Panc1 (cell line): ENCODE results near the gene KRTAP10-6. TPM values are rescaled to one million over a fixed set of nuclear protein-coding genes. Genes with fewer than 3 reads are reported as not detected.
"Not testable (repeated sequence)": the region's sequence is repeated elsewhere in the genome, so short reads cannot be mapped to it uniquely, and the experiment has no call there.

Experiments used
- ATAC-seq: fragments of 200-7000 bp; cut with Tn5 transposase; 2 replicates; pipeline ENCODE4 v1.9.1; 2020; ENCODE audit warnings: mild to moderate bottlenecking, moderate library complexity
- BruUV-seq: library from RNA; stranded (reverse); fragments of 400-500 nt; replicated peaks from 2 replicates; lab custom pipeline; 2021; lab: Mats Ljungman, UMichigan
- CTCF ChIA-PET: fragments of 300-600 bp; sonication (Branson Sonifier 250); formaldehyde crosslinking; loops from one replicate; lab custom pipeline; 2022; ENCODE audit warnings: antibody characterized with exemption; lab: Charles Lee
- POLR2A ChIA-PET: fragments of 300-600 bp; sonication (Branson Sonifier 250); formaldehyde crosslinking; loops from one replicate; lab custom pipeline; 2022; ENCODE audit warnings: antibody characterized with exemption; lab: Charles Lee
- DNase-seq: peaks from one replicate; pipeline ENCODE4 v3.0.0-alpha.2; 2010; ENCODE audit warnings: low read depth, low spot score
- H3K27ac ChIP-seq: 2 replicates; pipeline ENCODE4 v1.5.1; 2011; ENCODE audit warnings: mild to moderate bottlenecking, low read length, inconsistent platforms
- H3K27me3 ChIP-seq: fragments of 200-500 bp; sonication (Bioruptor generic); 2 replicates; pipeline ENCODE4 v1.6.0; 2014; ENCODE audit warnings: low read length, inconsistent platforms; ENCODE audit not compliant: control insufficient read depth, insufficient read depth
- H3K36me3 ChIP-seq: fragments of 200-500 bp; sonication (Bioruptor generic); 2 replicates; pipeline ENCODE4 v1.5.1; 2014; ENCODE audit warnings: inconsistent platforms, mild to moderate bottlenecking, low read length, moderate library complexity; ENCODE audit not compliant: control insufficient read depth, insufficient read depth
- H3K4me1 ChIP-seq: 2 replicates; pipeline ENCODE4 v1.5.1; 2011; ENCODE audit warnings: inconsistent platforms, mild to moderate bottlenecking, low read length, moderate library complexity; ENCODE audit not compliant: control insufficient read depth, insufficient read depth
- H3K4me3 ChIP-seq, 2 experiments: 2 replicates each; pipeline ENCODE4 v1.5.1; 2011 to 2012; ENCODE audit warnings: low read depth in 2 of 2, low read length in 2 of 2, mild to moderate bottlenecking in 2 of 2, inconsistent platforms in 1 of 2, moderate library complexity in 1 of 2
- H3K9me3 ChIP-seq: fragments of 200-500 bp; sonication (Bioruptor generic); 2 replicates; pipeline ENCODE4 v1.5.1; 2014; ENCODE audit warnings: low read depth, mild to moderate bottlenecking, inconsistent platforms, low read length, moderate library complexity; ENCODE audit not compliant: control insufficient read depth, insufficient read depth
- CTCF ChIP-seq: fragments of 450-650 bp; IDR thresholded peaks from 2 replicates; pipeline ENCODE4 v1.5.1; 2017; ENCODE audit warnings: mild to moderate bottlenecking
- POLR2AphosphoS5 ChIP-seq: IDR thresholded peaks from 2 replicates; pipeline ENCODE4 v1.6.1; 2012; ENCODE audit warnings: mild to moderate bottlenecking, low read depth, low read length, moderate library complexity
- REST ChIP-seq, 2 experiments: IDR thresholded peaks; 2 replicates each; pipeline ENCODE4 v1.6.1; 2011 to 2012; ENCODE audit warnings: low read depth in 2 of 2, control low read depth in 1 of 2, low read length in 1 of 2, mild to moderate bottlenecking in 1 of 2, moderate library complexity in 1 of 2; ENCODE audit not compliant: insufficient read depth in 1 of 2
- SIN3A ChIP-seq: IDR thresholded peaks from 2 replicates; pipeline ENCODE4 v1.6.1; 2012; ENCODE audit warnings: low read depth, mild to moderate bottlenecking, low read length, moderate library complexity, borderline replicate concordance; ENCODE audit not compliant: insufficient read depth
- TCF7L2 ChIP-seq: IDR thresholded peaks from 2 replicates; pipeline ENCODE4 v1.6.1; 2011; ENCODE audit warnings: mild to moderate bottlenecking, low read depth, low read length, inconsistent platforms
- in situ Hi-C: cut with HindIII; loops from 2 replicates; pipeline ENCODE4 v1.10.0; 2016; ENCODE audit warnings: low sequenced_read_pairs, low pct_unique_long_range_greater_than_20kb
- intact Hi-C: fragments of 100-400 bp; cut with micrococcal nuclease; formaldehyde crosslinking; loops from one replicate; pipeline ENCODE4 v1.10.0; 2022; ENCODE audit not compliant: unreplicated experiment
- total RNA-seq: library from RNA; stranded (reverse); gene quantifications from one replicate; pipeline ENCODE4 v1.2.1, GENCODE V29; 2021; ENCODE audit not compliant: unreplicated experiment

KRTAP10-6 gene
- total RNA-seq, 1 experiment from 2014 or later: not detected

- ATAC-seq: no peak
- no TSS peak for BruUV-seq
Measured at GRCh38 chr21:44628707-44629391, 36.5 kb upstream of the KRTAP10-6 start.

GRCh38 chr21:44627831-44628233, 35.5 kb upstream of the KRTAP10-6 start:
- H3K27ac ChIP-seq, H3K4me1 ChIP-seq, H3K36me3 ChIP-seq, BruUV-seq, H3K27me3 ChIP-seq, POLR2A ChIA-PET, H3K4me3 ChIP-seq, CTCF ChIA-PET, in situ Hi-C loops, DNase-seq, intact Hi-C loops, H3K9me3 ChIP-seq, ATAC-seq: not testable (repeated sequence)

More at GRCh38 chr21:44628707-44629391, 36.5 kb upstream of the KRTAP10-6 start:
- ChIA-PET POLR2A (no interaction called here), CTCF (no interaction called here)
- intact Hi-C loops: no loop called here
- Histone ChIP-seq H3K4me3 (no peak overlapping the region), H3K27me3 (no peaks in the 10 kb centered on the region), H3K9me3 (peaks cover 3% of the 10 kb centered on the region; the same call in 1 of the 2 replicates), H3K36me3 (no peaks in the 10 kb centered on the region), H3K4me1 (no peaks in the 10 kb centered on the region), H3K27ac (no peak overlapping the region)
- in situ Hi-C loops: no loop called here
- no peak for DNase-seq
- TF ChIP-seq CTCF (no peak), POLR2AphosphoS5 (no peak), REST (IDR thresholded peaks at IDR 0.05; ENCODE audit: insufficient read depth in 1 of 2, low read depth in 2 of 2, low read length in 1 of 2) (no peak), TCF7L2 (no peak), SIN3A (no peak)

- intact Hi-C loops, H3K4me3 ChIP-seq, POLR2A ChIA-PET, DNase-seq, H3K27ac ChIP-seq, H3K9me3 ChIP-seq, H3K27me3 ChIP-seq, in situ Hi-C loops, H3K4me1 ChIP-seq, ATAC-seq, BruUV-seq, H3K36me3 ChIP-seq: not testable (repeated sequence)
- CTCF ChIA-PET: interaction anchor here (0.6 kb wide), 1 partner anchor 98 kb away, joined by 10 read pairs; no protein-coding TSS in a partner anchor
Measured at GRCh38 chr21:44627181-44627822, 35.0 kb upstream of the KRTAP10-6 start.
